CD4-positive, alpha-beta T cell treated with Interleukin-21 for 1 hour (primary cell): Measurements from ENCODE around the gene CDK2AP2.
"Not testable (repeated sequence)": the region's sequence is repeated elsewhere in the genome, so short reads cannot be mapped to it uniquely, and the experiment has no call there.

Source experiments
- DNase-seq: peaks from one replicate; pipeline ENCODE4 v3.0.0-alpha.2; 2020

CDK2AP2 gene

GRCh38 chr11:67523556-67524479, 15.9 kb upstream of the CDK2AP2 start:
- DNase-seq = no peak

GRCh38 chr11:67522844-67523555, 15.0 kb upstream of the CDK2AP2 start, which contains the start of gene CABP2:
CABP2 (minus strand) TSS chr11:67523446; CDS start chr11:67523326, 120 bp downstream.
- no peak for DNase-seq

DNA sequence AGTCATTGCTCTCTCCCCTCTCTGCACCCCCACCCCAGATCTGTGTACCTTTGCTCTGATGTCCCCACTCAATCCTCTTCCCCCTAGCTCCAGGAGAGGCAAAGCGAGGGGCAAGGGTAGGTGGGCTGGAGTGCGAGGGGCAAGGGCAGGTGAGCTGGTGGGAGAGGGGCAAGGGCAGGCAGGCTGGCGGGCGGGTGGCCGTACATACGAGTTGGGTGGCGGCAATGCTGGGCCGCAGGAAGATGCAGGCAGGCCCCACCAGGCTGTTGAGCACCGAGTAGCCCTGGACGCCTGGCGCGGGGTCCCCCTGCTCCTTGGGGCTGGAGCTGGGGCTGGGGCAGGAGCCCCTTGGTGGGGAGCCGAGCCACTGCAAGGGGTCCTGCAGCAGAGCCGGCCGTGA, 14.4 kb upstream of the CDK2AP2 start:
- DNase-seq = no peak

DNA sequence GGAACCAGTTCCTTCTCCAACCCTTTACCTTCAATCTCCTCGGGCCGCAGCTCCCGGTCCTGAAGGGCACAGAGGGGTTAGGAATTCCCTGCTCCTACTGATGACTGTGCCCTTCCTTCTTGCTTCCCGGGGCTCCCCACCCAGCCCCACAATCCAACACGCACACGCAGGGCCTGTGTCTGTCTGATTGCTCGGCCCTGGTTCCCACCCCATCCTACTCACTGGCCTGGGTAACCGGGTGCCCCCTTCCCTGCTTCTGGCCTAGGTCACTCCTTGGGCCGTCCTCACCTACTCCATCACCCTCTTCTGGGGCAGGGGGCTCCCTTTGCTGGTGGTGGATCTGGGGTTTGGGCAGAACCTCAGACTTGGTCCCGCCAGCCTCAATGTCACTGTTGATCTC, 14.0 kb upstream of the CDK2AP2 start:
- DNase-seq = no peak

GRCh38 chr11:67520856-67521824, 13.2 kb upstream of the CDK2AP2 start:
- no peak for DNase-seq

GRCh38 chr11:67519726-67520125, 11.8 kb upstream of the CDK2AP2 start:
- DNase-seq = no peak

DNA sequence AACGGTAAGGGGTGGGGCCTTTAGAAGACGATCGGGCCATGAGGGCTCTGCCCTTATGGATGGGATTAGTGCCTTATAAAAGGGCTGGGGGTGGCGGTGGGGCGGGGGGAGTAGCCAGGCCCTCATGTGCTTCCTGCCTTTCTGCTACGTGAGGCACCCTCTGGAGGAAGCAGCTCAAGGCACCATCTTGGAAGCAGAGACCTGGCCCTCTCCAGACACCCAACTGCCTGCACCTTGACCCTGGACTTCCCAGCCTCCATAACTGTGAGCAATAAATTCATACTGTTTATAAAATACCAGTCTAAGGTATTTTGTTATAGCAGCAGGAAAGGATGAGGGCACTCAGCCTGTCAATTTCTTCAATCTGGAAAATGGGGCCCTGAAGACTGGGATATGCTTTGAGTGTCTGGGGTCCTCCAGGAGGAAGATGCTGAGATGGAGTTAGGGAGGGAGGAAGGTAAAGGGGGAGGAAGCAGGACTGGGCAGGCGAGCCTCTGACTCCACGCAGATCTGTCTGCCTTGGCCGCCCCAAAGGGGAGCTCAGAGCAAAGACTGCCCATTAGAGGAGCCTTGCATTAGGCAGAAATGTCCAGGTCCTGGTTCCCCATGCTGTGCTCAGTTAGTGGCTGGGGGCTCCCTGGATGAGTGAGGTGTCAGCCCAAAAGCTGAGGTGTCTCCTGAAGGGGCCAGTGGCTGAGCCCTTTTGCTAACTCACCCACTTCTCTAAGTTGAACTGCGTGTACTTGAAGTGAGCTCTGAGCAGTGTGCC, 10.0 kb upstream of the CDK2AP2 start:
- DNase-seq = no peak

DNA sequence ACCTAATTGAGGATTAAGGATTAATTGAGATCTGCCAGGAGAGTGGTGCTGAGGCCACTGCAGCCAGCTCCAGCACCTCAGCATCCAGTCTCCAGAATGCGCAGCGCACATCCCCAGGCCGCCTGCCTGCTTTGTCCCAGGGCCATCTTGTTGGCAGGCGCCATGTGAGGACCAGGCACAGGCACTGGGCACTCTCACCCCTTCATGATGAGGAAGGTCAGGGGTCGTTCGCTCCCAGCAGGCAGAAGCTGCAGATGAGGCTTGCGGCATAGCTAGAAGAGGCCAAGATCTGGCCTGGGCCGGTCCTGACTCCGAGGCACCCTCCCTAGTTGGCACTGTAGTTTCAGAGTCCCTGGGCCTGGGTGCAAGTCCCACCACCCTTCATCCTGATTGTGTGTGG, 8.8 kb upstream of the CDK2AP2 start:
- no peak for DNase-seq

- no peak for DNase-seq
These were observed 6.2 kb upstream of the CDK2AP2 start for GRCh38 chr11:67514116-67514515.

DNA sequence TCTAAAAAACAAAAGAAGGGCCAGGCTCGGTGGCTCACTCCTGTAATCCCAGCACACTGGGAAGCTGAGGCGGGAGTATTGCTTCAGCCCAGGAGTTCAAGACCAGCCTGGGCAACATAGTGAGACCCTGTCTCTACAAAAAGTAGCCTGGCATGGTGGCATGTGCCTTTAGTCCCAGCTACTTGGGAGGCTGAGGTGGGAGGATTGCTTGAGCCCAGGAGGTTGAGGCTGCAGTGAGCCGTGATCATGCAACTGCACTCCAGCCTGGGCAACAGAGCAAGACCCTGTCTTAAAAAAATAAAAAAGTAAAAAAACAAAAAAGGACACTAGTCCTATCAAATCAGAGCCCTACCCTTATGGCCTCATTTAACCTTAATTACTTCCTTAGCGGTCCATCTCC, 3.6 kb upstream of the CDK2AP2 start:
- not testable (repeated sequence) for DNase-seq

DNA sequence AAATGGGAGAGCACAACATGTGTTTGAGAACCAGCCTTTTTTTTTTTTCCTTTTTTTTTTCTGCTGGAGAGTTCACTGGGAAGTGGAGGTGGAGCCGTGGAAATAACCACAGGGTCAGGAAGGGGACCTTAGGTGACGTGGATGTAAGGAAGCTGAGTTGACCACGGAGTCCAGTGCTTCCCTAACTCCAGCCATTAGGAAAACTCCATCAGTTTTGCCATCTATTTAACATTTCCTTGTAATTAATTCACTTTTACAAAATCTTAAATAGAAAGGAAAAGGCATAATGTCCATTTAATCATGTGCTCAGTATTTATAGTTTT, 2.0 kb upstream of the CDK2AP2 start:
- DNase-seq = no peak

DNA sequence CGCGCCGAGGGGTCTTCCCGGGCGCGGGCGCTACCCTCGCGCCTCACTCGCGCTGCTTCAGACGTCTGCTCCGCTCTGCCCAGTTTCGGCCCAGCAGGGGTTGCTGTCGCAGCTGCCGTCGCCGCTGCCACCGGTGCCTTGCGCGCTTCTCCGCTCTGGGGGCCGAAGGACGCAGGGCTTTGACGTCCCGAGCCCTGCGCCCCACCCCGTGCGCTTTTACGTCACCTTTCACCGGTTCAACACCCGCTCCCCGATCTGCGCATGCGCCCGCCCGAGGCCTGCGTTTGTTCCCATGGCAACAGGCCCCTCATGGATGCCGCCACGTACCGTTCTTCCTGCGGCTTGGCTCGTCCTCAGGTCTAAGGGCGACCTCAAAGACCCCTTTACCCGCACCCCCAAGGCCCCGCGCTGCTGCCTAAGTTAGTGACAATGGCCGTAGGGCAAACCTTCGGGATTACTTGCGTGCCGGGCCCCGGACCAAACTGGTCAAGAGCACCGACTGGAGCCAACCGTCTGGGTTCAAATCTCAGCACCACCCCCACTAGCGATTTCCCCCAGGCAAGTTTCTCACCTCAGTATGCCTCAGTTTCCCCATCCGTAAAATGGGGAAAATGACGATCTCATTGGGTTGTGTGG, 642 bp upstream of the CDK2AP2 start:
- peak; percentile 98 for DNase-seq

DNA sequence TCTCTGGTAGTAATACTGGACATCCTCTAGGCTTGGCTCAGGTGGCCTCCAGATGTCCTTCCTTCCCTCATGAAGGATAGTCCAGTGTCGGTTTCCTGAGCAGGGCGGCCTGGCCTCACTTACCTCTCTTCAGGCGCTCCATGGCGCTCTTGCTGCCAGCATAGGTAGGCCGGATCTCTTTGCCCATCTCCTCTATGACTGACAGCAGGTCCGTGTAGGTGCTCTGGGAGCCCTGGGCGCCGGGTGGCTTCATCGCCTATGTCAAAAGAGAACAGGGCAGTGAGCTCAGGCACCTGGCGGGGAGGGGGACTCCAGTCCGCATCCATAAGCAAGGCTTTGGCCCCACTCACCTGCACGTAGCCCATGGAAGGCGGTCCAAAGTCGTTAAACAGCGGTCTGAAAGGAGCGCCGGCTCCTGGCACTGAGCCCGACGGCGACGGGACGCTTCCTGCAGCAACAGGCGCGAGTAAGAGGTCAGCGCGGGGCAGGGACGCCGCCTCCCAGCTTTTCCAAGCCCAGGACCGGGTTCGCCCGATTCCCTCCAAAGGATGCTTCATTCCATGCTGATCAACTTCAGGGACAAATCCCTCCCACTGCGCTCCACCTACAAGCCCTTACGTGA, 609 bp downstream of the CDK2AP2 start:
- DNase-seq = no peak

GRCh38 chr11:67506426-67507051, 1.4 kb downstream of the CDK2AP2 start:
- no peak for DNase-seq

DNA sequence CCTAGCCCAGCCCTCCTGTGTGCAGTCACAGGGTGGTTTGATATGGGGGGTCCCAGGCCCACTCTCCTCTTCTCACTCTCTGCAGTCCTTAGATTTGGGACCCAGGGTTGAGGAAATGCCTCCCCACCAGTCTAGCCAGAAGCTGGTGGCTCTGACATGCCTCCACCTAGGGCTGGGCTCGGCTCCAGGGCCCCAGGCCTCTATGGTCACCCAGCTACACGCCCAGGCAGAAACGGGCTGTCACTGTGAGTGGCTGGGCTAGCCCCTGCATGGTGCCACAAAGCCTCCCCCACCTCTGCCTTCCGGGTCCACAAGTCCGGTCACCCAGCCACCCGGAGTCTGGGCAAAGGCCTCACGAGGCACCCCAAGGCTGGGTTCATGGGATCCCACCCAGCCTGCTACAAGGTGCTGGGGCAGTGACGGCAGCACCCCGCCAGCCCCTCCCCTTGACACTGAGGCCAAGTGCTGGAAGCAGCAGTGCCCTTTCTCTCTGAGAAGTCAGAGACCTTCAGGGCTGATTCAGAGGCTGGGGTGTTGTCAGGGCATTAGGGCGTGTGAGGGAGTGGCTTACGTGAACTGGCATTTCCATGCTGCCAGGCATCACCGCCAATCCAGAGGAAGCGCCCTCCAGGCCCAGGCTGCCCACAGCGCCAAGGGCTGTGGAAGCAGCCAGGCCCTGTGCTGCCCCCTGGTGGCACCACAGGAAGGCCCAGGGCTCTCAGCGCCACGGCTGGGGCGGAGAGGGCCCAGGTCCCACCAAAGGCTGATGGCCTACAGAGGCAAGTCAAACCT, 2.2 kb downstream of the CDK2AP2 start:
- peak; percentile 92 for DNase-seq

DNA sequence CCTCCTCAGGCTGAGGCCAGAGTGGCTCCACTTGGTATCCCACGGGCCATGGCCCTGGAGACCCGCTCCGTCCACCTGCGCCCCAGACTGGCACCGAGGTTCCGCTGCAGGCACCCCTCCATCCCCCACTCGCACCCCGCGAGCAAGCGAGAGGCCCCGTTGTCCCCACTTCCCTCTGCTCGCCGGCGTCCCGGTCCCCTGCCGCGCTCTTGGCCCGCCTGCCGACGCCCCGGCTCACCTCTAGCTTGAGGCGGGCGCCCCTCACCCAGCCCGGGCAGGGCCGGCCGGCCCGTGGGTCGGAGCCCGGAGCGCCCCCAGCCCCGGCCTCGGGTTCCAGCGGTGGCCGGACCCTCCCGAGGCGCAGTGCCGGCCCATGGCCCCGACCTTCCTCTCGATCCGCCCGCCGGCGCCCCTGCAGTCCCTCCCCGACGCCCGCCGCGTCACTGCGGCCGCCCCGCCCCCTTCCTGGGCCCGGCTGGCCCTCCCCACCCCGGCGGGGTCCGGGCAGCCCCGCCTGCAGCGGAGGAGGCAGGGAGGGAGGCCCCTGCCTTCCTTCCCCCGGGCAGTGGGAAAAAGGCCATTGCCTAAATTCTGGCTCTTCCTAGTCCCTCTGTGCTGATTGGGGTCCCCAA, 2.9 kb downstream of the CDK2AP2 start, which contains the start of gene PITPNM1:
PITPNM1 (minus strand) TSS at position 414 of the 632 bp plus-strand sequence. CDS start 1,183 bp downstream, outside the sequence.
- DNase-seq = peak; percentile 80

DNA sequence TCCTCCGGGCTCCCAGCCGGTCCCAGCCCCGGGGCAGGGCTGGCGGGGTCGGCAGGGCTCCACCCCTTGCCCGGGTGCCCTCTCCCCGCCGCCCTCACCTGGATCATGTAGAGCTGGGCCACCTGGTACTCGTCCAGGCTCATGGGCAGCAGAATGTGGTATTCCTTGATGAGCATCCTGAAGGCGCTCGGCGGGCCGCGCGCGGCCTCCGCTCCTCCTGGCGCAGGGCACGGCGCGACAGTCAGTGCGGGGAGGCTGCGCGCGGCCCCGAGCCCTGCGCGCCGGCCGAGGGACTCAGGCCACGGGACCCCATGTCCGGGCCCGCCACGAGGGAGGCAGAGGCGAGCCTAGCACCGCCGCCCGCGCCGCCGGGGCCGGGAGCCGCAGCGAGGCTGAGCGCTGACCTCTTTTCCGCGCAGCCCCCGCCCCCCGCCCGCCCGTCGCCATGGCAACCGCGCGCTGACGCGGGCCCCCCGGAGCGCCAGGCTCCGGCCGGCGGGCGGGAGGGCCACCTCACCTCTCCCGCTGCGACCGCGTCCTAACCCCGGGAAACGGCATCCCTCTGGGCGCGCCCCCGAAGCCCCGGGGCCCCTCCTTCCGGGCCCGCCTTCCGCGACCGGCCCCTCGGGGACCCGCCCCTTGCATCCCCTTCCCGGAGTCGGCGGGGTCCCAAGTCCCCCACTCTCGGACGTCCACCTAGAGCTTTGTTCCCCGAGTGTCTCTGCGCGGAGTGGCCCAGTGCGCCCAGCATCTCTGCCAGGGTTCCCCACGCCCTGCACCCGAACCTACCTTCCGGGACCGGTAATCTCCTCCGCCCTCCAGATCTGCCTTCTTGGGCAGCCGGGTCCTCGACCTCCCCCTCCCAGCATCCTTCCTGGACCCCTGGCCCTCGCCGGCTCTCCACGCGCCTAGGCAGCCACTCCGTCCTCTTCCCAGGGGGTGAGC, 3.7 kb downstream of the CDK2AP2 start:
- DNase-seq = peak; percentile 61
